NCI-H446 (cell line): ENCODE data around the gene AAMP.

Source experiments
- DNase-seq, 2 experiments: peaks; one replicate each; lab custom pipeline; 2025; lab: John Stamatoyannopoulos, UW

AAMP gene

DNA sequence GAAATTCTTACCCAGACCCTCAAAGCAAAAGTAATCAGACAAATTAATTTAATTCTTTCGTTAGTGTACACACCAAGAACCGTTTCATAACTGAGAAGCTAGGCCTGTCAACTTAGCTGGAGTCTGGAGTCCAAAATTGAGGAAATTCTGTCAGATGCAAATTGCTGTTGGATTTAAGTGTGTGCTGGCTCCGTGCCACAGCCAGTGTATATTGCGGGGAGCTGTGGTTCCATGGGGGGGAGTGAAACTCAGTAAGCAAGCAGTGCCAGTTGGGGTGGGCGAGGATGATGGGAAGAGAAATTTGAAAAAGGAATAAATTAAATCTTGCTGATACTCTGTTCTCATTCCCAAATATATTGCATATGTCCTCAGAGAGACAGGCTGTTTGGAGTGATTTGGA lies 48.9 kb downstream of the AAMP start:
- no peak for DNase-seq

DNA sequence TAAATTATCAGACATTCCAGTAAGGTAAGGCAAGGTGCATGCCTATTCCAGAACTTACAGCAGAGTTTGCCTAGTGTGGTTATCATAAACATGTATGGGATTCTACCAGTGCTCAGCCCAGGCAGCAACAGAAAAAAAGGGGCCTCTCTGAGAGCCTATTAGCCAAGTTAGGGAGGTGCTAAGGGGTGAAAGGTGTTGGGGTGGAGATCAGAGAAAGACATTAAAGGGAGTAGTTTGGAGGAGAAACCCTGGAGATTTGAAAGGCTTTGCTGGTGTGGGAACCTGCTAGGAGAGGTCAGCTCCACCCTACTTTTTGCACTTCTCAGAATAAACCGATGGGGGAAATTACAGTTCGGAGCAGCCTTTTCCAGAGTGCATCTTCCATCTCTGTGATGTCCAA lies 50.0 kb downstream of the AAMP start:
- DNase-seq = no peak

DNA sequence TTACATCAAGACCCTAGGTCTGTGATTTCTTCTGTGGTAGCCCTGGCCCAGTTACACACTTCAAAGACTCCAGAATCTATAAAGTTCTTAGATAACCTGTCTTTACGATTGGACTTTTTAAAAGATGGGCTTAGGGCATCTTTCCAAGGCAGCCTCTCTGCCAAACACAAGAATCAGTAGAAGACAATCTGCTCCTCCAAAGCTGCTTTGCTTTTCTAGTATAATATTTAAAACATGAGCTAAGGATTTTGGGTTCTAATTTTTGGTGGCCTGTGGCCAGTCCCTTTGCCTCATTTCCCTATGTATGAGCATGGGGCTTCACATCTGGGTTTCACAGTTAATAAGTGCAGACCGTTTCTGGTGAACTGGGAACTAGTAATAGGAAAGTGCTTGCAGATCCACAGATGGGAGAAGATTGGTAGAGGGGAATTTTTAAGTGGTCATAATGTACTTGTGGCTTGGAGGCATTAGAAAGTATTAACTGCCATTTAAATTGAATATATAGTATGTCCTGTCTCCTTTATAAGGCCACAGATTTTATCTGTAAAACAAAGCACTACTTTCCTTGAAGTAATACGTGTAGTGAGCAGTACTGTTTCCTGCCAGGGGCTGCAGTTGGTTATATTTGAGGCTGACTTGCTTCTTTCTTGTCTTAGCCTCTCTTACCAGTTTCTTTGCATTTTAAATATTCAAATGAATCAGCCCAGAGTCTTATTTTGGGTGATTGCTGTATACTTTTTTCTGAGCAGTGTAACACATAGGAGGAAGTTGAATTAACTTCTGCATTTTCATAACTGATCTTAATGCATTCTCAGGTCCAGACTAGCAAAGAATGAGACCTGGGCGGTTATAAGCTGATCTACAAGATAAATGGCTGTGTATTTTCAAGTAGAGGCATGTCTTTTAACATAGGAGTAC lies 51.4 kb downstream of the AAMP start:
- no peak for DNase-seq

DNA sequence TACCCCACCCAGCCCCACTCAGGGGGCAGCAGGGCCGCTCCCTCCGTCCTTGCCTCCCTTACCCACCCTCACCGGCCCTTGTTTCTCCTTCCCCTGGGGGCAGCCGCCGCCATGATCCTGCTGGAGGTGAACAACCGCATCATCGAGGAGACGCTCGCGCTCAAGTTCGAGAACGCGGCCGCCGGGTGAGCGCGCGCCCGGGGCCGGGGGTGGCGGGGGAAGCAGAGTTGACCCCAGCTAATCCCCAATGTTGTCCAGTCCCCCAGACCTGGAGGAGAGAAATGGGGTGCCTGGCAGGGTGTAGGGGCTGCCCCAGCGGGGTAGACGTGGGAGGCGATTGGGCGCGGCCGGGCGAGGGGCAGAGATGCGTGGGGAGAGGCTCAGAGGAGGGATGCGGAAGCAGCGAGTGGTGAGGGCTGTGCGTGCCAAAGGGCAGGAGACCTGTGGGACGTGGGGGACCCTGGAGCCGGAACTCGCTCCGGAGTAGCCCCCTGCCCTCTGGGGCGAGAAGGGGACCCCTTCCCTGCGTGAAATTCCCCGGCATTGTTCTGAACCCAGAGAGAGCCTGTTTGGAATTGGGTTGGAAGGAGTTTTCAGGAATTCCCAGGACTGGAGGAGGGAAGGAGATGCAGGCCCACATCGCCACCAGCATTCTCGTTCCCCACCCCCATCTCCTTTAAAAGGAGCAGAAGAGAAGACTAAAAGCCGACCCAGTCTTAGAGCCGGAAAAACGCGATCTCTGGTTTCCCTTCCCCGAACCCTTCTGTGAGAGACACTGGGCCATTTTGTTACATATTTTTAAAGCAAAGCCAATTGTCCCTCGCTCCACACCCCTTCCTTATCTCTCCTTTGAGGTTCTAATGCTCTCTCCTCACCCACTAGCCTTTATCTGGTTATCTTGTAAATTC lies 52.3 kb downstream of the AAMP start:
- no peak for DNase-seq

DNA sequence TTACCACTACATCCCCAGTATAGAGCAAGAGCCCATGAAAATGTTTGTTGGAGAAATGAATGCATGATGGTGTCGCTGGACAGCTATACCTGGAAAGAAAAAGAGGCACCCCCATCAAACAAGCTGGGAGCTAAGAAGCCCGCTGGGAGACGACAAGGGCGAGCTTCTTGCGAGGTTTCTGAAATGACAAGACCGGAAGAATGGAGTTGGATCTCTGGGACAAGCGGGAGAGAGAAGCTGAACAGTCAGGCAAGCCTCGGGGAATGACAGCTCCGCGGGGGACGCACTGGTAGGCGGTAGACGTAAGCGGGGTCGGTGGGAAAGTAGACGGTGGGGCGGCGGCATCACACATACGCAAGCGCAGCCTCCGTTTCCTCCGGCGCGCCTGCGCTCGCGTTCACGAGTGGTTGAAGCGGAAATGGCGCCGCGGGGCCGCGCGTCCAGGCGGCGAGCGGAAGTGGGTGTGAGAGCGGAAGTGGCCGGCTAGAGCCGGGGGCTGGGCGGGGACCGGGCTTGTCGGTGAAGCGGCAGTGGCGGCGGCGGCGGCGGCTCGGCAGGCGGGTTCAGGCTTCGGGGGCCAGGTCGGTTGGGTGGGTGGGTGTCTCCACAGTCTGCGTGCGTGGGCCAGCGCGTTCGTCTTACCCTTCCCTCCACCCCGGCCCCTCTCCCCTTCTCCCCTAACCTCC lies 53.1 kb downstream of the AAMP start, which contains the start of gene ARPC2:
Gene ARPC2 (plus strand): TSS at position 516 of the 686 bp plus-strand sequence. CDS start 282 bp downstream, outside the sequence.
- DNase-seq = peak; percentile 65 to 94

DNA sequence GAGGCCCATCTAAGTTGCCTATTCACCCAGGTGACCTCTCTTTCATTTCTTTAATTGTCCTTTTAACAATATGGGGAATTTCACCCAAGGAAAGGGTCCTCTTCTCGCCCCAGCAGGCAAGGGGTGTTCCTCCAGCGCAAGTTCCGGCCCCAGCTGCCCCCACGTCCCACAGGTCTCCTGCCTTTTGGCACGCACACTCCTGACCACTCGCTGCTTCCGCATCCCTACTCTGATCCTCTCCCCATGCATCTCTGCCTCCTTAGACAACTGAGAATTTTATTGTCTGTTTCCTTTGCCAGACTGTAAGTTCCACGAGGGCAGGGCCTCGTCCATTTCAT lies 53.6 kb downstream of the AAMP start:
- DNase-seq = no peak
